ENCODE data around the gene BTBD17.
A peak's percentile ranks its signal among the peaks of the same experiment; 100 is the strongest.

The BTBD17 gene

DNA sequence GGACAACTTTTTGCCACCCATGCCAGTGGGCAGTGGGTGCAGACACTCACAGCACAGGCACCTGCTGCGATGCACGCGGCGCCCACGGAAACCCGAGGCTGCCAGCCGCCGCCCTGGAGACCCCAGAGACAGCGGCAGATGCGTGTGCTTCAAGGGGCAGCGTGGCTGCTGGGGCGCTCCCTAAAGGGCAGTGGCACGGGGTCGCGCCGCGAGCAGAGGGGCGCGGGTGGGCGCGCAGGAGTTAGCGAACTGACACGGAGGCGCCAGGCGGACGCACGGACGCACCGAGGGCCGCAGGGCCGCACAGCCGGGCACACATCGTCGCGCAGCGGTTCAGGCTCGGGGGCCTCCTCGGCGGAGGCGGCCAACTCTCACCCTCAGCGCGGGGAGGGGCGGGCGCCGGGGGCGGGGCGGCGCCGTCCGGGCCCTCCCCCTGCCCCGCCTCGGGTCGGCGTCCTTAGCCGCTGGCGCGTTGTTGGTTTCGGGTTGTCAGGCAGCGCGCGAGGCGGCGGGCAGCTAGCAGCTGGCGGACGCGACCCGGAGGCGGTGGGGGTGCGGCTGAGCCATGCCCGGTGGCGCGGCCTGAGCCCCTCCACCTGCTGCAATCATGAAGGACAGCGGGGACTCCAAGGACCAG lies 35.8 kb downstream of the BTBD17 start, which contains the start of gene KIF19:
Gene KIF19, plus strand, starts transcription at position 484 of the 637 bp plus-strand sequence. Its CDS starts 124 bp downstream, at position 608.
- peak; percentile 33 to 86 (median 72) for DNase-seq
- intact Hi-C loops (cut with DNase I) = no loop called here

DNA sequence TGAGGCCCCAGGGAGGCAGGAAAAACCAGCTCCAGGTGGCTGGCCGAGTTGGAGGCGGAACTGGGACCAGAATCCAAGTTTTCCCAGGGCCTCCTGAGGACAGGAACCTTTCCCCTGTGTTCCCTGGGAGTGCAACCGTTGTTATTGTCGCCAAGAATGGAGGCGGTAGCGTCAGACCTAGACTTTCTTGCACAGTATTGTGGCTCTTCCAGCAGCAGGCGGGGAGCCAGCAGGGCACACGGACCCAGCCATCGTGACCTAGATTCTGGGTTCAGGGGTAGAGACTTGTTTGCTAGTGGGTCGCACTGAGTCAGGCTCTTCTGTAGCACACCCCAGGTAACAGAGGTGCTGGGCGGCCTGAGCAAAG lies 36.3 kb downstream of the BTBD17 start:
- intact Hi-C loops (cut with DNase I) = no loop called here
- DNase-seq = peak in 10 of 42 donors; percentile 19 to 53 (median 28)

DNA sequence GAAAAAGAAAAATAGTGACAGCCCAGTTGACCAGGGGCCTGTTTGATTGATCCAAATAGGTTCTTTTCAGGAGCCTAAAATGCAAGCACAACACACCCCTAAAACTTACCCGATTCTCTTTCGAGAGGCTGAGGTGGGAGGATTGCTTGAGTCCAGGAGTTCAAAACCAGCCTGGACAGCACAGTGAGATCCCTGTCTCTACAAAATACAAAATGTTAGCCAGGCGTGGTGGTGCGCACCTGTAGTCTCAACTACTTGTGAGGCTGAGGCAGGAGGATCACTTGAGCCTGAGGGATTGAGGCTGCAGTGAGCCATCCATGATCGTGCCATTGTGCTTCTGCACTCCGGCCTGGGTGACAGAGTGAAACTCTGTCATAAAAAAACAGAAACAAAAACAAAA lies 37.1 kb downstream of the BTBD17 start:
- intact Hi-C loops (cut with DNase I) = no loop called here
- DNase-seq = no peak

DNA sequence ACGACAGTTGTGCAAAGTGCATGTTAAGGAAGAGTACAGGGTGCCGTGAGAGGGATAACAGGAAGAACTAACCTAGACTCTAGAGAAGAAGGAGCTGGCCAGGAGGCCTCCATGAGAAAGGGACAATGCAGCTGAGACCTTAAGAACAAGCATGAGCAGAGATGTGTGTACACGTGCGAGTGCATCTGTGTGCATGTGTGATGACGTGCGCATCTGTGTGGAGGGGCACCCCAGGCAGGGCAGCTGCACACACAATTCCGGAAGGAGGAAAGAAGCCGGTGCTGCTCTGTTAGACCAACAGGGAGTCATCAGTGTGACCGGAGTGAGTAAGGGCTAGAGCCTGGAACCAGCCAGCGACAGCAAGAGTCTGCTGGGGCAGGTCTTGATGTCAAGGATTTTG lies 43.3 kb downstream of the BTBD17 start:
- DNase-seq = no peak

DNA sequence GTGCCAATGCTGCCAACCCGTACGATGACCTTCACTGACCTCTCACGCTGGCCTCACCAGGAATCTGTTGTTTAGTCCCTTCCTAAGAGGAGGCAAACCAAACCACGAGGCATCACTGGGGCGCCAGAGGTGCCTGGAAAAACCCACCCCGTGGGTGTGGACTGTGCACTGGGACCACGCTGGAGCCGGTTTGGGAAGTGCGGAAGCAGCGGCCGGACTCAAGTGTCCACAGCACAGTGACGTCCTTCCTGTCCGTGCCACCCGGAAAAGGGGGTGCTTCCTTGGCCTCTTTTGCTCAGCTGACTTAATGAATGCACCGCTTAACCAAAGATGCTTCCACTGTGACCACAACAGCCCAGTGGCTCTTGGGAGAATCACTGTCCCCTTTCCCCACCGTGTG lies 44.6 kb downstream of the BTBD17 start:
- intact Hi-C loops (cut with DNase I) = no loop called here
- no peak for DNase-seq

More for the DNA sequence above, 43.3 kb downstream of the BTBD17 start:
- intact Hi-C loops (cut with DNase I) = no loop called here

DNA sequence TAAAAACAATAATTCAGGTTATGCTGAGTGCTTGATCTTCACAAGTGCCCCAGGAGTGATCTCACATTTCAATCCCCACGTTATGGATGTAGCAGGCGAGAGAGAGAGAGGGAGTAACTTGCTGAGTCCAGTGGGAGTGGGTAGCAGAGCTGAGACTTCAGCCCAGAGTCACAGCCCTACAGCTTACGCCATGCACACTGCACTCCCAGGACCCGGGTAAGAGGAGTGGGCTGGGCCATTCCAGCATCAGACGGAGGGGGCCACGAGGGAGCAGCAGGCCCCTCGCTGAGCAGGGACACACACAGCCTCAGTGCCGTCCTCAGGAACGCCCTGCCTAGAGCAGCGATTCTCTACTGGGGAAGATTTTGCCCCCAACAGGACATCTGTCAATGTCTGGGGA lies 45.4 kb downstream of the BTBD17 start:
- intact Hi-C loops (cut with DNase I) = no loop called here

DNA sequence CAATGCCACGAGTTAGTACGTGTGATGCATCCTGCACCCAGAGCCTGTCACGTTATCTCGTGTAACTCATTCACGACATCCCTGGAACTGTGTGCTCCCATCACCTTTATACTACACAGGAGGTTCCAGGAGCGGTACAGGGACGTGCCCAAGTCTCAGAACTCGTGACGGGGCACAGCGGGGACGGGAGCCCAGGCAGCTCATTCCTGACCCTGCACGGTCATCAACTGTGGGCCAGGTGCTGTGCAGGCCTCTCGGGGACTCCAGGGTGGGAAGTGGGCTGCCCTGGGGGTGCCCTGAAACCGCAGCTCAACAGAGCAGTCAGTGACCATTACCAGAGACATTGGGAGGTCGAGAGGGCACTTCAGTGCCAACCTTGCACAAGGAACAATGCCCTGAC lies 46.8 kb downstream of the BTBD17 start:
- DNase-seq = no peak
- intact Hi-C loops (cut with DNase I) = loop anchor here (5.0 kb wide), 1 partner anchor 37 kb away; no protein-coding TSS in a partner anchor

More for the DNA sequence above, 45.4 kb downstream of the BTBD17 start:
- no peak for DNase-seq

DNA sequence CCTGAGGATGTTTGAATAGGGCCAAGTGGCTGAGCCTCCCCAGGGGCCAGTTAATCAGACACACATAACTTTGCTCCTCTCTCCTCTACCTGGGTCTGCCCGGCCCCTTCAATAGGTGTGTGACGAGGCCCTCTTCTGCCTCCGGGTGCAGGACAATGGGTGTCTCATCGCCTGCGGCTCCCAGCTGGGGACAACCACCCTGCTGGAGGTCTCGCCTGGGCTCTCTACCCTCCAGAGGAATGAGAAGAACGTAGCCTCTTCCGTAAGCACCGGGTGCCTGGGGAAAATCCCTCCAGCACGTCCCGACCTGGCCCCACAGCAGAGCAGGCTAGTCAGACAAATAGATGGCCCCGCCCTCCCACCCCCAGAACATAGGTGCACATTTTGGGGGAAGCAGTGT lies 51.8 kb downstream of the BTBD17 start:
- intact Hi-C loops (cut with DNase I) = loop anchor here (5.0 kb wide), 1 partner anchor 42 kb away; no protein-coding TSS in a partner anchor
- no peak for DNase-seq

DNA sequence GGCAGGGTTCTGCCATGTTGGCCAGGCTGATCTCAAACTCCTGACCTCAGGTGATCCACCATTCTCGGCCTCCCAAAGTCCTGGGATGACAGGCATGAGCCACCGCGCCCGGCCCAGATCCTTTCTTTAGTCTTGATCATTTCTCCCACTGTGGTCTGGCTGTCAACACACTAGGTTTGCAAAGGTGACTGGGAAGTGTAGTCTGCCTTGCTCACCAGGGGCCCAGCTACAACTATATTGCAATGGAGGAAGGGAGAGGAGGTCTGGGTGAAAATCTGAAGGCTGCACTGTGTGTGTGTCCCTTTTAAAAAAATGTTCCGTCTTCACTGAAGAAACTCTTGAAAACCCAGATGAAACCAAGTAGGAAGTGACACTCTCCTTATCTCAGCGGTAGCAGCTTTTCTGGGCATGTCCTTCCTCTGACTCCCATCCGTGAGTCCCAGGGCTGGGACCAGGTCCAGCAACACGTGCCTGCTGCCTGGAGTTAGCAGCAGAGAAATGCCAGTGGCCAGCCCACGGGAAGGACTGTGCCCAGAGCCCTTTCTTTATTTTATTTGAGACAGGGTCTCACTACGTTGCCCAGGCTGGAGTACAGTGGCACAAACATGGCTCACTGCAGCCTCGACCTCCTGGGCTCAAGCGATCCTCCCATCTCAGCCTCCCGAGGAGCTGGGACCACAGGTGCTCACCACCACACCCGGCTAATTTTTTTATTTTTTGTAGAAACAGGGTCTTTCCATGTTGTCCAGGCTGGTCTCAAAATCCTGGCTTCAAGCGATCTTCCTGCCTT lies 53.5 kb downstream of the BTBD17 start:
- intact Hi-C loops (cut with DNase I) = loop anchor here (2.0 kb wide), 1 partner anchor 53 kb away; the partner anchor contains the start of gene BTBD17
- no peak for DNase-seq
